Common myeloid progenitor, CD34-positive (primary cell): ENCODE data around the gene MTERF1.

ENCODE experiments used
- CTCF ChIA-PET: fragments of 350-600 bp; sonication (Branson Sonifier 250); formaldehyde crosslinking; loops from one replicate; lab custom pipeline; 2021; ENCODE audit warnings: antibody characterized with exemption; lab: Charles Lee
- POLR2A ChIA-PET: fragments of 350-600 bp; sonication (Branson Sonifier 250); formaldehyde crosslinking; loops from one replicate; lab custom pipeline; 2021; ENCODE audit warnings: antibody characterized with exemption; lab: Charles Lee
- DNase-seq, 3 donors: peaks; one replicate each; pipeline versions ENCODE4 v3.0.0 to v3.0.0-alpha.2; 2013
- H3K27ac ChIP-seq, 2 experiments: 1 replicate in 1 of 2; 2 replicates in 1 of 2; pipeline ENCODE4 v1.7.0; 2013; ENCODE audit warnings: inconsistent platforms in 2 of 2, low read length in 2 of 2, mild to moderate bottlenecking in 2 of 2, low read depth in 1 of 2, moderate library complexity in 1 of 2; ENCODE audit not compliant: severe bottlenecking in 2 of 2, insufficient read depth in 1 of 2, poor library complexity in 1 of 2
- H3K27me3 ChIP-seq, 5 experiments: replicated peaks in 2 of 5; 1 replicate in 3 of 5; 2 replicates in 2 of 5; pipeline versions ENCODE4 v1.6.1 to v1.7.0; 2013; ENCODE audit warnings: low read length in 4 of 5, mild to moderate bottlenecking in 2 of 5, moderate library complexity in 2 of 5, inconsistent platforms in 1 of 5; ENCODE audit not compliant: insufficient read depth in 5 of 5, control insufficient read depth in 4 of 5
- H3K36me3 ChIP-seq, 4 experiments: 1 replicate in 2 of 4; 2 replicates in 2 of 4; pipeline versions ENCODE4 v1.6.1 to v1.7.0; 2013; ENCODE audit warnings: low read length in 3 of 4, control low read depth in 1 of 4, mild to moderate bottlenecking in 1 of 4; ENCODE audit not compliant: control insufficient read depth in 4 of 4, insufficient read depth in 4 of 4
- H3K4me1 ChIP-seq, 4 experiments: 1 replicate in 3 of 4; 2 replicates in 1 of 4; pipeline versions ENCODE4 v1.6.1 to v1.7.1; 2013; ENCODE audit warnings: low read length in 3 of 4, mild to moderate bottlenecking in 3 of 4, control low read depth in 1 of 4, inconsistent platforms in 1 of 4, moderate library complexity in 1 of 4; ENCODE audit not compliant: control insufficient read depth in 4 of 4, insufficient read depth in 4 of 4; ENCODE audit errors: control extremely low read depth in 1 of 4
- H3K4me3 ChIP-seq, 7 experiments: 1 replicate in 4 of 7; 2 replicates in 3 of 7; pipeline versions ENCODE4 v1.5.1 to v1.7.0; 2013; ENCODE audit warnings: mild to moderate bottlenecking in 7 of 7, low read length in 6 of 7, moderate library complexity in 6 of 7, inconsistent platforms in 2 of 7, low read depth in 2 of 7, control low read depth in 1 of 7; ENCODE audit not compliant: insufficient read depth in 4 of 7, control insufficient read depth in 1 of 7; ENCODE audit errors: extremely low read depth in 1 of 7
- H3K9me3 ChIP-seq, 5 experiments: 1 replicate in 4 of 5; 2 replicates in 1 of 5; pipeline versions ENCODE4 v1.6.1 to v1.7.1; 2013; ENCODE audit warnings: low read length in 4 of 5, mild to moderate bottlenecking in 2 of 5, inconsistent platforms in 1 of 5, low read depth in 1 of 5, moderate library complexity in 1 of 5; ENCODE audit not compliant: control insufficient read depth in 4 of 5, insufficient read depth in 2 of 5; ENCODE audit errors: control extremely low read depth in 1 of 5
- WGBS: methylation state at CpG from one replicate; pipeline ENCODE4 v1.1.5; 2013; ENCODE audit not compliant: insufficient coverage; 5-methylcytosine and 5-hydroxymethylcytosine counted together

The MTERF1 gene

DNA sequence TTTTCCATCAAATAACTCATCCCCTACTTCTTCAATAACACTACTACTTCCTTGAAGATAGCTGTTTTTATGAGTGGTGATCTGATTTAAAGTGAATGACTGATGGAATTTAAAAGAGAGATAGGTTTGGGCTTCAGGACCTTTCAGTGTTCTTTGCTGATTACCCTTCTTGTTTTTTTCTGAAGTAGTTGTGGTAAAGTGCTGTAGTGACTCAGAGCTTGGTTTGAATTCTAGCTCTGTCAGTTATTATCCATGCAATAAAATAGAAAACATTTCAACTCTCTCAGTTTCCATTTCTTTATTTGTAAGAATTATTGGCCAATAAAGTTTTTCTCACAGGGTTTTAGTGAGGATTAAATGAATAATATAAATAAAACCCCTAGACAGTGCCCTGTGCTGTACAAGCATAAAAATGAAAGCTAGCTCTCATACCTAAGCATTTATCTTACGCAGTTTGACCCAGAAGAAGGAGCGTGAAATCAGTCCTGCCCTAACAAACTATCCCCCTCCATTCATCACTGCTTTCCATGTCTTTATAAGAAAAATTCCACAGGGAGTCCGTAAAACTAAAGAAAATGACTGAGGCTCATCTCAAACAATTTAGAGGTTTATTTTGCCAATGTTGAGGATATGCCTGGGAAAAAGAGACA lies 35.0 kb upstream of the MTERF1 start:
- 100% methylated on average over 2 of the region's 3 CpGs for WGBS
- Histone ChIP-seq H3K36me3 (no peaks in the 10 kb centered on the region), H3K9me3 (no peaks in the 10 kb centered on the region), H3K4me1 (peaks cover 0 to 4% (median 0%) of the 10 kb centered on the region in 4 experiments), H3K4me3 (no peak overlapping the region), H3K27ac (no peak overlapping the region), H3K27me3 (no peaks in the 10 kb centered on the region)
- CTCF ChIA-PET = no interaction called here
- POLR2A ChIA-PET = no interaction called here
- no peak for DNase-seq

DNA sequence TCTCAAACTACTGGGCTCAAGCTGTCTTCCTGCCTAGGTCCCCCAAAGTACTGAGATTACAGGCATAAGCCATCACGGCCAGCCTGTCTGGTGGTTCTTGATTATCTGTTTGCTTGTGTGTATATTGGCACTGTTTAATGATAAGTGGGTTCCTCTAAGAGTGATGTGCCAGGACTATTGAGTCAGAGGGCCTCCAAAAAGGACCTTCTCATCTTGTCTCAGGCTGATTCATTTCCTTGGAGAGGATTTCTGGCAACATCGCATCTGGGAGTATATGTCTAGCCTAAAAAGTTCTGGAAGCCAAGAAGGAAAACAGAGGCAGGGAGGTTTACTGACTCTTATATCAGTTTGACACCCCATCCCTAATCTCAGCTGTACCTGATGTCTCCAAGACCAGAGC lies 33.1 kb upstream of the MTERF1 start:
- POLR2A ChIA-PET = no interaction called here
- Histone ChIP-seq H3K27me3 (no peaks in the 10 kb centered on the region), H3K36me3 (no peaks in the 10 kb centered on the region), H3K27ac (no peak overlapping the region), H3K4me1 (peaks cover 0 to 4% (median 0%) of the 10 kb centered on the region in 4 experiments), H3K9me3 (no peaks in the 10 kb centered on the region), H3K4me3 (no peak overlapping the region)
- DNase-seq = no peak
- CTCF ChIA-PET = interaction anchor here (1.4 to 1.9 kb wide), 2 partner anchors 27 to 33 kb away, joined by 3 to 6 read pairs; partner anchors contain the start of genes AKAP9 and MTERF1
- 100% methylated on average over 1 of the region's 2 CpGs for whole genome bisulfite sequencing

DNA sequence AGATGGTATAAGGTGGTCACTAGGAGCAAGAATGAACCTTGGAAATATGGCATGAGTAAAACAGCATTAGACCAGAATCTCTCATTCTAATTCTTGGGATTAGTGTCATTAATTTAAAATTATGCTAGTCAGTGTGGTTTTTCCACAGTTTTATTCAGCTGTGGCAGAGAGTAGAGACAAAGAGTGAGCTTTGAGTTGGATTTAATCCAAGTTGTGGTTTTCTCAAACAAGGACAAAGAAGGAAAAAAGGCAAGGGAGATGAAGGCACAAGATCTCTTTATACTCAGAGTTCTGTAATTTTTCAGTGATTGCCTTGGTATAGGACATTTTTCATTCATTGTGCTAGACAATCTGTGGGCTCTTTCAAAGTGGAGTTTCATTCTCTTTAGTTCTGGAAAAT lies 32.0 kb upstream of the MTERF1 start:
- CTCF ChIA-PET = interaction anchor here (1.4 to 1.9 kb wide), 2 partner anchors 28 to 32 kb away, joined by 3 to 6 read pairs; partner anchors contain the start of genes AKAP9 and MTERF1
- Histone ChIP-seq H3K36me3 (no peaks in the 10 kb centered on the region), H3K4me3 (no peak overlapping the region), H3K4me1 (peaks cover 0 to 4% (median 0%) of the 10 kb centered on the region in 4 experiments), H3K27me3 (no peaks in the 10 kb centered on the region), H3K27ac (no peak overlapping the region), H3K9me3 (no peaks in the 10 kb centered on the region)
- no peak for DNase-seq
- POLR2A ChIA-PET = interaction anchor here (0.5 kb wide), 1 partner anchor 11 kb away, joined by 3 read pairs; no protein-coding TSS in a partner anchor

DNA sequence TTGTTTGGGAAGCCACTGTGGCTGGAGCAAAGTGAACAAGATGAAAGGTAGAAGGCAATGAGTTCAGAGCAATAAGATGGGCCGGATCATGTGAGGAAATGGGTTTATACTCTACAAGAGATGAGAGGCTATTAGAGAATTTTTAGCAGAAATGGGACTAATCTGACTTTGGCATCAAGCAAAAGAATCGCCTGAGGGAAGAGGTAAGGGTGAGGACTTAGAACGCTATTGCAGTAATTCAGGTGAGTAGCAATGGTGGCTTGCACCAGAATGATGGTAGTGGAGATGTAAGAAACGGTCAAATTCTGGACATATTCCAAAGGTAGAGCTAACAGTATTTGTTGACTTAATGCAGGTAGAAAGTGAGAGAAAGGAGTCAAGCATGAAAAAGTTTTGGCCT lies 30.6 kb upstream of the MTERF1 start:
- ChIA-PET POLR2A (no interaction called here), CTCF (no interaction called here)
- Histone ChIP-seq H3K36me3 (no peaks in the 10 kb centered on the region), H3K4me1 (peaks cover 0 to 4% (median 0%) of the 10 kb centered on the region in 4 experiments), H3K27ac (no peak overlapping the region), H3K4me3 (no peak overlapping the region), H3K27me3 (no peaks in the 10 kb centered on the region), H3K9me3 (no peaks in the 10 kb centered on the region)
- DNase-seq = no peak
- 96% methylated on average over 4 of the region's 4 CpGs for WGBS

DNA sequence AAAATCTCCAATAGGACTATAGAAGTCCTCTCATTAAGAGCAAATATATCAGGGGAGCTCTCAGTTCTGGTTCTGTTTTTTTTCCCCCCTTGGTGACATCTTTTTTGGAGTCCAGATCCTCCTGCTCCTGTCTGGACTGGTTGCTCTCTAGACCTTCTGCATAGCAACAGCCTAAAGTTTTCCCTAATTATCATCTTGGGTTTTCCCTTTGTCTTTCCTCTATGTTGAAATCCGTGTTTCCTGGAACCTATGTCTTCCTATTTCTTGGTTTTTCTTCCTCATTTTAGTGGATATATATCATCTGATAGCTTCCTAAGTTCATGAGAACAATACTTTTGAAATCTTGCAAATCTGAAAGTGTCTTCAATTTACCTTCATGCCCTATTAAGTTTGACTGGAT lies 29.7 kb upstream of the MTERF1 start:
- POLR2A ChIA-PET = no interaction called here
- H3K36me3 ChIP-seq = no peaks in the 10 kb centered on the region
- peaks cover 0 to 4% (median 0%) of the 10 kb centered on the region in 4 experiments for H3K4me1 ChIP-seq
- H3K9me3 ChIP-seq = no peaks in the 10 kb centered on the region
- DNase-seq = no peak
- no peak overlapping the region for H3K4me3 ChIP-seq
- CTCF ChIA-PET = no interaction called here
- WGBS = no CpG with 5 or more reads among the region's 1 CpG
- H3K27me3 ChIP-seq = no peaks in the 10 kb centered on the region
- no peak overlapping the region for H3K27ac ChIP-seq

DNA sequence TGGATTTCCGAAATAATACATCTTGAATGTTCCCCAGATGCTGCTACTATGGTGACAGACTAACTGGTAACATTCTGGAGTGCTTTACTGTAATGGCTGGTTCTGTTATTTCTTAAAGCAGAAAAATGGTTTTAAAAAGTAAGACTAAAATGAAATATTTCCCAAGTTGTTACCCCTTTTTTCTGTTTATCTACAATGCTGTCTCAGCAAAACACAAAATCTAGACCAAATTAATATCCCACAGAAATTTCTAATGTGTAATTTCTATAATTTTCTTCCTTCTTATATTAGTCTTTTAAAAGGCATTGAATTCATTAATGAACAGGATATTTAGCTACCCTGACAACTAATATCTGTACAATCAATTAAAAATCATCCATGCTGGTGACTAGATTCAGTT lies 19.1 kb upstream of the MTERF1 start:
- WGBS = no CpG with 5 or more reads among the region's 1 CpG
- Histone ChIP-seq H3K9me3 (no peaks in the 10 kb centered on the region), H3K27ac (no peak overlapping the region), H3K36me3 (no peaks in the 10 kb centered on the region), H3K4me1 (no peaks in the 10 kb centered on the region), H3K27me3 (no peaks in the 10 kb centered on the region), H3K4me3 (no peak overlapping the region)
- CTCF ChIA-PET = no interaction called here
- DNase-seq = no peak
- POLR2A ChIA-PET = no interaction called here

DNA sequence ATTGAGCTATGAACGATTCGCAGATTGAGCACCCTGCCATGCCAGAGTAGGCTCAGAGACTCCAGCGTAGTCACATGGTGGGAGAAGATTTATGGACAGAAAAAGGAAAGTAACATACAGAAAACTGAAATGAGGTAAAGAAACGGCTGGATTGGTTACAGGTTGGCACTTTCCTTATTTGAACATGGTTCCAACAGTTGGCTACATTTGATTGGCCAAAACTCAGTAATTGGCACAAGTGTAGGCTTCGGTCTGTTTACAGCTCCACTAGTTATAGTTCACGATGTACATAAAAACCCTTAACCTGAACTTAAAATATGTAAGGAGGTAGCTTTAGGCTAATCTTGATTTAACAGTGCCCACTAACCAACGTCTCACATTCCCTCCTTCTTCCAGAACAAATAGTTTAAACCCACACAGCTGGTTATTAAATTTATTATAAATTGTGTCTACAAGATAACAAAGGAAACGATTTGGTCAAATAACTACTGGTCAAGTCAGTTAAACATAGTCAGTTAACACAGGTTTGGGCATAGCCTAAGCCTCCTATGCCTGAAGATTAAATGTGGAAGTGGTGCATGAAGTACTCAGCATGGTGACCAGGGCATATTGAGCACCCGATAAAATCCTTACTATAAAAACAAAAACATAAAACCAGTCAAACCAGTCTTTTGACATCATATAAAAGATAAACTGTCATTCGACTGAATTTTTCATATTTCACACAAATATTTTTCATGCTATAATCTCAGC lies 17.9 kb upstream of the MTERF1 start:
- POLR2A ChIA-PET = no interaction called here
- Histone ChIP-seq H3K36me3 (no peaks in the 10 kb centered on the region), H3K9me3 (no peaks in the 10 kb centered on the region), H3K4me1 (no peaks in the 10 kb centered on the region), H3K27me3 (no peaks in the 10 kb centered on the region), H3K4me3 (no peak overlapping the region), H3K27ac (no peak overlapping the region)
- no peak for DNase-seq
- WGBS = 98% methylated on average over 5 of the region's 10 CpGs
- CTCF ChIA-PET = interaction anchor here (1.6 kb wide), 1 partner anchor 19 kb away, joined by 5 read pairs; no protein-coding TSS in a partner anchor
